ENCODE results near the gene MYO9A. TPM values are rescaled to one million over a fixed set of nuclear protein-coding genes. Genes with fewer than 3 reads are reported as not detected.
A peak's percentile ranks its signal among the peaks of the same experiment; 100 is the strongest.

The MYO9A gene
- total RNA-seq, 4 donors from 2014 or later = 71.1 to 96.8 (median 80.8) TPM

DNA sequence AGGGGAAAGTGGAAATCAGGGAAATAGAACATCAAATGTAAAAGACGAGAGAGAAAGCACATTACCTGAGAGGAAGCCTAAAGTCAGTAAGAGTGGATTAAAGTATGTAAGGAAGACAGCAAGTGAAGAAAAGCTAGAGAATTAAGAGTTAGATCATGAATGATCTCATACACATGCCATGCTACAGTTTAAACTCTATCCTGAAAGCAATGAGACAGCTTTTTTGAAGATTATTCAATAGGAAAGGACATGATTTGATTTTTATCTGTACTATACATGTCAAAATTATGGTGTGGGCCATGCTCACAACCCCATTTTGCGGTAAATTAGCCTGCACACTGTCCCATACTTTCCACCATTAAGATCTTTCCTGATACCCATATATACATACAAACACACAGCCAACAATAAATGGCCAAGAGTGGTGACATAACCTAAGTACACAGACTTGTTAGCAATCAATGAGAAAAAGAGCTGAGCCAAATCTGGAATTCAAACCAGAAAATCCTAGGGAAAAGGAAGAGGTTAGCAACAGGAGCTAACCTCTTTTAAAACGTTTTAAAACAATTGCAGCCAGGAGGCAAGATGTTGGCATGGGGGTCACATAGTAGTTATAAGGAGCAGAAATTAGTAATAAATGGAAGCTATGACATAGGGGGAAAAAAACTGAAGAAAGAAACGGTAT is 4.5 kb downstream of the MYO9A start:
- TF ChIP-seq, protein P1, sequence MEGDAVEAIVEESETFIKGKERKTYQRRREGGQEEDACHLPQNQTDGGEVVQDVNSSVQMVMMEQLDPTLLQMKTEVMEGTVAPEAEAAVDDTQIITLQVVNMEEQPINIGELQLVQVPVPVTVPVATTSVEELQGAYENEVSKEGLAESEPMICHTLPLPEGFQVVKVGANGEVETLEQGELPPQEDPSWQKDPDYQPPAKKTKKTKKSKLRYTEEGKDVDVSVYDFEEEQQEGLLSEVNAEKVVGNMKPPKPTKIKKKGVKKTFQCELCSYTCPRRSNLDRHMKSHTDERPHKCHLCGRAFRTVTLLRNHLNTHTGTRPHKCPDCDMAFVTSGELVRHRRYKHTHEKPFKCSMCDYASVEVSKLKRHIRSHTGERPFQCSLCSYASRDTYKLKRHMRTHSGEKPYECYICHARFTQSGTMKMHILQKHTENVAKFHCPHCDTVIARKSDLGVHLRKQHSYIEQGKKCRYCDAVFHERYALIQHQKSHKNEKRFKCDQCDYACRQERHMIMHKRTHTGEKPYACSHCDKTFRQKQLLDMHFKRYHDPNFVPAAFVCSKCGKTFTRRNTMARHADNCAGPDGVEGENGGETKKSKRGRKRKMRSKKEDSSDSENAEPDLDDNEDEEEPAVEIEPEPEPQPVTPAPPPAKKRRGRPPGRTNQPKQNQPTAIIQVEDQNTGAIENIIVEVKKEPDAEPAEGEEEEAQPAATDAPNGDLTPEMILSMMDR (IDR thresholded peaks at IDR 0.05) = no peak
- TF ChIP-seq POLR2A (IDR thresholded peaks at IDR 0.05; ENCODE audit: low read depth) (no peak), EP300 (IDR thresholded peaks at IDR 0.05) (no peak), POLR2AphosphoS5 (IDR thresholded peaks at IDR 0.05) (no peak)
- Histone ChIP-seq H3K27me3 (no peaks in the 10 kb centered on the region), H3K36me3 (no peaks in the 10 kb centered on the region), H3K9me3 (no peaks in the 10 kb centered on the region), H3K27ac (replicated peaks in 1 of 4) (peak overlapping the region in 3 of 4 donors; percentile 11 to 92 (median 40)), H3K4me1 (peaks cover 28 to 81% (median 65%) of the 10 kb centered on the region in 4 donors), H3K4me3 (no peak overlapping the region)
- DNase-seq (ENCODE audit: extremely low spot score) = no peak
- intact Hi-C loops (cut with DNase I) = loop anchor here (2.0 kb wide), 1 partner anchor 41 kb away; no protein-coding TSS in a partner anchor
- WGBS = 67% methylated on average over 4 of the region's 4 CpGs

- intact Hi-C loops (cut with DNase I) = no loop called here
- TF ChIP-seq, protein P1 (IDR thresholded peaks at IDR 0.05) = no peak
- TF ChIP-seq POLR2A (IDR thresholded peaks at IDR 0.05; ENCODE audit: low read depth) (no peak), POLR2AphosphoS5 (IDR thresholded peaks at IDR 0.05) (no peak), EP300 (IDR thresholded peaks at IDR 0.05) (no peak)
- Histone ChIP-seq H3K4me1 (peaks cover 28 to 84% (median 69%) of the 10 kb centered on the region in 4 donors), H3K27me3 (no peaks in the 10 kb centered on the region), H3K9me3 (no peaks in the 10 kb centered on the region), H3K36me3 (no peaks in the 10 kb centered on the region), H3K27ac (replicated peaks in 1 of 4) (peak overlapping the region in 3 of 4 donors; percentile 11 to 92 (median 40)), H3K4me3 (no peak overlapping the region)
- DNase-seq (ENCODE audit: extremely low spot score) = no peak
Observed at GRCh38 chr15:72112805-72113204, 5.1 kb downstream of the MYO9A start.

DNA sequence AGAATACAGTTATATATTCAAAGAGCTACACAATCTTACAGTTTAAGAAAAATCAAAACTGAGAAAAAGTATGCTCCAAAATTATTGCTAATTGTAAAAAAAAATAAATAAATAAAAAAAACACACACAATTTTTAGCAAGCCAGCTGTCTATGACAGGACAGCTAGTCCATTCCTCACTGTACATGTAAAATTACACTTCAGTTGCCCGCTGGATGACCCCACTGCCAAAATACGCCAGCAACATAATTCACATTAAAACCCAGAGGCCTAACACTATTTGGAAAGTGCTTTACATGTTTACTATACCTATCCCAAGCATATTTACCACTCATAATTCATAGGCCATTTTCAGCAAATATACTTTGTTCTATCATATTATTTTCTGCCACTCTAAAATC is 5.8 kb downstream of the MYO9A start:
- no peaks in the 10 kb centered on the region for H3K27me3 ChIP-seq
- WGBS = 42% methylated on average over 2 of the region's 2 CpGs
- H3K4me3 ChIP-seq = no peak overlapping the region
- no peaks in the 10 kb centered on the region for H3K36me3 ChIP-seq
- intact Hi-C loops (cut with DNase I) = no loop called here
- no peak for DNase-seq (ENCODE audit: extremely low spot score)
- H3K9me3 ChIP-seq = no peaks in the 10 kb centered on the region
- TF ChIP-seq EP300 (IDR thresholded peaks at IDR 0.05) = no peak
- TF ChIP-seq, protein P1 (IDR thresholded peaks at IDR 0.05) = no peak
- TF ChIP-seq POLR2AphosphoS5 (IDR thresholded peaks at IDR 0.05) = no peak
- no peak for TF ChIP-seq POLR2A (IDR thresholded peaks at IDR 0.05; ENCODE audit: low read depth)
- H3K27ac ChIP-seq (replicated peaks in 1 of 4) = peak overlapping the region in 2 of 4 donors; percentile 40 to 92
- peaks cover 31 to 91% (median 75%) of the 10 kb centered on the region in 4 donors for H3K4me1 ChIP-seq

- intact Hi-C loops (cut with DNase I) = no loop called here
- Histone ChIP-seq H3K4me3 (no peak overlapping the region), H3K27ac (replicated peaks in 1 of 4) (no peak overlapping the region), H3K27me3 (no peaks in the 10 kb centered on the region), H3K36me3 (no peaks in the 10 kb centered on the region), H3K9me3 (no peaks in the 10 kb centered on the region), H3K4me1 (peaks cover 19 to 93% (median 71%) of the 10 kb centered on the region in 4 donors)
- TF ChIP-seq POLR2A (IDR thresholded peaks at IDR 0.05; ENCODE audit: low read depth) (no peak), POLR2AphosphoS5 (IDR thresholded peaks at IDR 0.05) (no peak)
- TF ChIP-seq, protein P1 (IDR thresholded peaks at IDR 0.05) = no peak
- no peak for DNase-seq (ENCODE audit: extremely low spot score)
- WGBS = 92% methylated on average over 3 of the region's 3 CpGs
Observed at GRCh38 chr15:72110355-72110754, 7.6 kb downstream of the MYO9A start.
